Epithelial cell of esophagus (primary cell): Measurements from ENCODE around the gene RAPGEF2.

Experiments
- DNase-seq: peaks from one replicate; pipeline ENCODE4 v3.0.0; 2010; ENCODE audit warnings: low read depth
- H3K4me3 ChIP-seq: 2 replicates; pipeline ENCODE4 v1.5.1; 2011; ENCODE audit warnings: mild to moderate bottlenecking, low read length, control low read depth
- CTCF ChIP-seq: IDR thresholded peaks from 2 replicates; pipeline ENCODE4 v1.5.1; 2011; ENCODE audit warnings: low read depth, mild to moderate bottlenecking, low read length, control low read depth, inconsistent platforms; ENCODE audit not compliant: insufficient read depth; ENCODE audit errors: missing control alignments

Gene RAPGEF2

GRCh38 chr4:159341522-159341921 is 238.6 kb downstream of the RAPGEF2 start:
- peak; percentile 52 for DNase-seq
- H3K4me3 ChIP-seq, result no peak overlapping the region
- no peak for TF ChIP-seq CTCF

GRCh38 chr4:159342374-159342773 is 239.5 kb downstream of the RAPGEF2 start:
- TF ChIP-seq CTCF, result no peak
- H3K4me3 ChIP-seq, result no peak overlapping the region
- no peak for DNase-seq

- no peak for DNase-seq
- TF ChIP-seq CTCF, result no peak
- H3K4me3 ChIP-seq, result no peak overlapping the region
These were observed 240.2 kb downstream of the RAPGEF2 start for GRCh38 chr4:159343116-159343515.

GRCh38 chr4:159344877-159345276 is 242.0 kb downstream of the RAPGEF2 start:
- TF ChIP-seq CTCF, result no peak
- H3K4me3 ChIP-seq, result no peak overlapping the region
- no peak for DNase-seq

- no peak for DNase-seq
- TF ChIP-seq CTCF, result no peak
- H3K4me3 ChIP-seq, result no peak overlapping the region
These were observed 243.8 kb downstream of the RAPGEF2 start for GRCh38 chr4:159346681-159347080.

- peak; percentile 29 for DNase-seq
- no peak overlapping the region for H3K4me3 ChIP-seq
- no peak for TF ChIP-seq CTCF
These were observed 244.9 kb downstream of the RAPGEF2 start for GRCh38 chr4:159347813-159348212.

GRCh38 chr4:159349332-159349731 is 246.5 kb downstream of the RAPGEF2 start:
- no peak overlapping the region for H3K4me3 ChIP-seq
- TF ChIP-seq CTCF, result no peak
- DNase-seq, result no peak
